GM21737 (cell line): Measurements from ENCODE around the gene GPBP1L1.

Experiments used
- ATAC-seq: cut with Tn5 transposase; IDR thresholded peaks from one replicate; pipeline ENCODE4 v1.9.1; 2021; ENCODE audit warnings: mild to moderate bottlenecking, moderate library complexity; ENCODE audit not compliant: unreplicated experiment

Gene GPBP1L1

GRCh38 chr1:45643978-45644377, 42.4 kb downstream of the GPBP1L1 start:
- ATAC-seq: no peak

GRCh38 chr1:45643321-45643720, 43.0 kb downstream of the GPBP1L1 start:
- ATAC-seq: no peak

- no peak for ATAC-seq
Observed at GRCh38 chr1:45640293-45640692, 46.0 kb downstream of the GPBP1L1 start.

GRCh38 chr1:45635211-45635610, 51.1 kb downstream of the GPBP1L1 start:
- ATAC-seq: no peak

- no peak for ATAC-seq
Observed at GRCh38 chr1:45630429-45630828, 55.9 kb downstream of the GPBP1L1 start.

GRCh38 chr1:45629035-45629434, 57.3 kb downstream of the GPBP1L1 start:
- ATAC-seq: no peak

GRCh38 chr1:45623972-45624371, 62.4 kb downstream of the GPBP1L1 start, which contains the start of gene CCDC17:
TSS of gene CCDC17 (minus strand) at chr1:45624054. CDS start at chr1:45623909, 145 bp downstream.
- ATAC-seq: no peak

GRCh38 chr1:45622524-45623394, 63.6 kb downstream of the GPBP1L1 start:
- no peak for ATAC-seq

GRCh38 chr1:45621895-45622523, 64.3 kb downstream of the GPBP1L1 start:
- no peak for ATAC-seq

GRCh38 chr1:45621501-45621836, 64.9 kb downstream of the GPBP1L1 start:
- ATAC-seq: no peak

- no peak for ATAC-seq
Observed at GRCh38 chr1:45620588-45621500, 65.5 kb downstream of the GPBP1L1 start.

- ATAC-seq: no peak
Observed at GRCh38 chr1:45619149-45619921, 67.0 kb downstream of the GPBP1L1 start.

GRCh38 chr1:45617618-45618017, 68.7 kb downstream of the GPBP1L1 start:
- no peak for ATAC-seq

GRCh38 chr1:45615885-45616284, 70.4 kb downstream of the GPBP1L1 start:
- no peak for ATAC-seq

- no peak for ATAC-seq
Observed at GRCh38 chr1:45612941-45613579, 73.3 kb downstream of the GPBP1L1 start.

- ATAC-seq: no peak
Observed at GRCh38 chr1:45610589-45611226, 75.6 kb downstream of the GPBP1L1 start.

- no peak for ATAC-seq
Observed at GRCh38 chr1:45608175-45609156, 77.9 kb downstream of the GPBP1L1 start.

GRCh38 chr1:45607404-45608074, 78.8 kb downstream of the GPBP1L1 start:
- no peak for ATAC-seq
